DOHH2 (cell line): ENCODE results near the gene TNFRSF17.

Experiments used
- EZH2phosphoT487 ChIP-seq: fragments of 200-600 bp; sonication (generic); IDR thresholded peaks from 2 replicates; pipeline ENCODE4 v1.6.1; 2017; ENCODE audit warnings: borderline replicate concordance, mild to moderate bottlenecking, antibody characterized with exemption, low read length, moderate library complexity, mixed read lengths
- TF ChIP-seq, protein P1 (sequence below): fragments of 200-600 bp; sonication (generic); IDR thresholded peaks from one replicate; pipeline ENCODE4 v1.5.1; 2014; ENCODE audit warnings: antibody characterized with exemption, mild to moderate bottlenecking, low read depth, low read length; ENCODE audit not compliant: poor library complexity, severe bottlenecking

DNA sequence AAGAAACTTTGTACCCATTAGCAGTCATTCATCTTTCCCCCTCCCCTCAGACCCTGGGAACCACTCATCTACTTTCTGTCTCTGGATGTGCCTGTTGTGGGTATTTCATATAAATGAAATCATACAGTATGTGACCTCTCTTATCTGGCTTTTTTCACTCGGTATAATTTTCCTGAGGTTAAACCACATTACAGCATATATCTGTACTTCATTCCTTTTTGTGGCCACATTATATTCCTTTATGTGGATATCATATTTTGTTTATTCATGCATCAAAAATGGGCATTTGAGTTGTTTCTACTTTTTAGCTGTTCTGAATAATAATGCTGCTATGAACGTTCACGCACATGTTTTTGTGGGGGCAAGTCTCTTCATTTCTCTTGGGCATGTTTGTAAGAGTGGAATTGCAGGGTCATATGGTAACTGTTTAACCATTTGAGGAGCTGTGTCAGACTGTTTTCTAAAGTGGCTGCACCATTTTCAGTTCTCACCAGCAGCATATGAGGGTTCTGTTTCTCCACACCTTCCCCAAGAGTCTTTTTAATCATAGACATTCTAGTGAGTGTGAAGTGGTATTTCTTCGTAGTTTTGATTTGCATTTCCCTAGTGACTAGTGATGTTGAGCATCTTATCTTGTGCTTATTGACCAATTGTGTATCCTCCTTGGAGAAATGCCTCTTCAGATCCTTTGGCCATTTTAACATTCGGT is 15.3 kb downstream of the TNFRSF17 start:
- TF ChIP-seq, protein P1, sequence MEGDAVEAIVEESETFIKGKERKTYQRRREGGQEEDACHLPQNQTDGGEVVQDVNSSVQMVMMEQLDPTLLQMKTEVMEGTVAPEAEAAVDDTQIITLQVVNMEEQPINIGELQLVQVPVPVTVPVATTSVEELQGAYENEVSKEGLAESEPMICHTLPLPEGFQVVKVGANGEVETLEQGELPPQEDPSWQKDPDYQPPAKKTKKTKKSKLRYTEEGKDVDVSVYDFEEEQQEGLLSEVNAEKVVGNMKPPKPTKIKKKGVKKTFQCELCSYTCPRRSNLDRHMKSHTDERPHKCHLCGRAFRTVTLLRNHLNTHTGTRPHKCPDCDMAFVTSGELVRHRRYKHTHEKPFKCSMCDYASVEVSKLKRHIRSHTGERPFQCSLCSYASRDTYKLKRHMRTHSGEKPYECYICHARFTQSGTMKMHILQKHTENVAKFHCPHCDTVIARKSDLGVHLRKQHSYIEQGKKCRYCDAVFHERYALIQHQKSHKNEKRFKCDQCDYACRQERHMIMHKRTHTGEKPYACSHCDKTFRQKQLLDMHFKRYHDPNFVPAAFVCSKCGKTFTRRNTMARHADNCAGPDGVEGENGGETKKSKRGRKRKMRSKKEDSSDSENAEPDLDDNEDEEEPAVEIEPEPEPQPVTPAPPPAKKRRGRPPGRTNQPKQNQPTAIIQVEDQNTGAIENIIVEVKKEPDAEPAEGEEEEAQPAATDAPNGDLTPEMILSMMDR = no peak
- TF ChIP-seq EZH2phosphoT487 = no peak
